Lower lobe of right lung (tissue), 2 donors: Measurements from ENCODE around the gene UFD1. TPM values are rescaled to one million over a fixed set of nuclear protein-coding genes. Genes with fewer than 3 reads are reported as not detected.

ENCODE experiments used
- ATAC-seq, 2 donors: fragments of 200-7000 bp; cut with Tn5 transposase; one replicate each; pipeline ENCODE4 v1.9.1; 2020 to 2022; ENCODE audit warnings: mild to moderate bottlenecking in 2 of 2, moderate library complexity in 2 of 2
- DNase-seq: peaks from one replicate; pipeline ENCODE4 v3.0.0-alpha.2; 2020
- H3K27ac ChIP-seq: fragments of 200-600 bp; one replicate; pipeline ENCODE4 v1.8.0; 2022
- H3K27me3 ChIP-seq: fragments of 200-600 bp; one replicate; pipeline ENCODE4 v1.8.0; 2022; ENCODE audit warnings: low read depth
- H3K36me3 ChIP-seq: fragments of 200-600 bp; one replicate; pipeline ENCODE4 v1.8.0; 2022; ENCODE audit warnings: mild to moderate bottlenecking
- H3K4me1 ChIP-seq: fragments of 200-600 bp; one replicate; pipeline ENCODE4 v1.8.0; 2022
- H3K4me3 ChIP-seq: fragments of 200-600 bp; one replicate; pipeline ENCODE4 v1.8.0; 2022; ENCODE audit warnings: mild to moderate bottlenecking
- H3K9me3 ChIP-seq: fragments of 200-600 bp; one replicate; pipeline ENCODE4 v1.8.0; 2022
- CTCF ChIP-seq: fragments of 200-600 bp; IDR thresholded peaks from one replicate; pipeline ENCODE4 v1.8.0; 2022; ENCODE audit warnings: antibody characterized with exemption, mild to moderate bottlenecking
- intact Hi-C: fragments of 100-400 bp; cut with DNase I; formaldehyde crosslinking; loops from one replicate; pipeline ENCODE4 v1.11.0; 2022
- total RNA-seq: library from RNA; stranded (reverse); fragmentation: NEBNext Ultra II Directional; extraction: Animal tissue kit (Norgen Biotek cat#: 25700); gene quantifications from one replicate; pipeline ENCODE4 v1.2.1, GENCODE V29; 2021
- donor health status: DM: no; HTN: yes; CAD: no; lungs with severe emphysema.

The UFD1 gene
- total RNA-seq, 1 donor from 2014 or later = 36.7 TPM

GRCh38 chr22:19471572-19471971 lies 7.4 kb downstream of the UFD1 start:
- ATAC-seq (no peak), DNase-seq (no peak)
- H3K27ac ChIP-seq = no peak overlapping the region
- peaks cover 90% of the 10 kb centered on the region for H3K36me3 ChIP-seq
- no peak overlapping the region for H3K4me3 ChIP-seq
- TF ChIP-seq CTCF = no peak
- intact Hi-C loops = no loop called here
- no peaks in the 10 kb centered on the region for H3K27me3 ChIP-seq
- H3K4me1 ChIP-seq = peaks cover 6% of the 10 kb centered on the region
- H3K9me3 ChIP-seq = no peaks in the 10 kb centered on the region

GRCh38 chr22:19470010-19470409 lies 9.0 kb downstream of the UFD1 start:
- DNase-seq (no peak), ATAC-seq (no peak)
- no peaks in the 10 kb centered on the region for H3K4me1 ChIP-seq
- no peaks in the 10 kb centered on the region for H3K9me3 ChIP-seq
- intact Hi-C loops = no loop called here
- TF ChIP-seq CTCF = no peak
- no peak overlapping the region for H3K27ac ChIP-seq
- no peaks in the 10 kb centered on the region for H3K27me3 ChIP-seq
- no peak overlapping the region for H3K4me3 ChIP-seq
- peaks cover 100% of the 10 kb centered on the region for H3K36me3 ChIP-seq

- DNase-seq = no peak
- H3K4me1 ChIP-seq = no peaks in the 10 kb centered on the region
Measured at GRCh38 chr22:19469421-19469820, 9.6 kb downstream of the UFD1 start.

GRCh38 chr22:19467912-19468311 lies 11.1 kb downstream of the UFD1 start:
- ATAC-seq = no peak
- Histone ChIP-seq H3K4me1 (no peaks in the 10 kb centered on the region), H3K4me3 (no peak overlapping the region), H3K9me3 (no peaks in the 10 kb centered on the region), H3K27me3 (no peaks in the 10 kb centered on the region), H3K36me3 (peaks cover 100% of the 10 kb centered on the region), H3K27ac (no peak overlapping the region)
- TF ChIP-seq CTCF = no peak
- no peak for DNase-seq
- intact Hi-C loops = no loop called here

More at GRCh38 chr22:19469421-19469820, 9.6 kb downstream of the UFD1 start:
- intact Hi-C loops = no loop called here
- H3K36me3 ChIP-seq = peaks cover 100% of the 10 kb centered on the region
- no peak for TF ChIP-seq CTCF
- no peaks in the 10 kb centered on the region for H3K9me3 ChIP-seq
- no peak overlapping the region for H3K27ac ChIP-seq
- no peak overlapping the region for H3K4me3 ChIP-seq
- H3K27me3 ChIP-seq = no peaks in the 10 kb centered on the region
- ATAC-seq = no peak

GRCh38 chr22:19466848-19467752 lies 11.9 kb downstream of the UFD1 start:
- intact Hi-C loops = no loop called here
- Histone ChIP-seq H3K4me3 (no peak overlapping the region), H3K27ac (no peak overlapping the region), H3K36me3 (peaks cover 98% of the 10 kb centered on the region), H3K9me3 (no peaks in the 10 kb centered on the region), H3K27me3 (no peaks in the 10 kb centered on the region), H3K4me1 (no peaks in the 10 kb centered on the region)
- no peak for TF ChIP-seq CTCF
- ATAC-seq (no peak), DNase-seq (no peak)
